HEK293 (cell line): Measurements from ENCODE around the gene TPM2.

Experiments
- CTCF ChIA-PET: fragments of 350-600 bp; formaldehyde crosslinking; extraction: SDS; loops from one replicate; lab custom pipeline; 2021; ENCODE audit warnings: antibody characterized with exemption; lab: Yijun Ruan, JAX
- POLR2A ChIA-PET: fragments of 300-600 bp; formaldehyde crosslinking; extraction: SDS; loops from one replicate; lab custom pipeline; 2020; ENCODE audit warnings: antibody characterized with exemption, inconsistent platforms; lab: Yijun Ruan, JAX
- H3K27ac ChIP-seq: fragments of 200-500 bp; sonication (Bioruptor generic); 2 replicates; pipeline ENCODE4 v1.5.1; 2014; ENCODE audit warnings: low read depth, low read length, control low read depth, inconsistent platforms; ENCODE audit errors: extremely low read depth
- H3K36me3 ChIP-seq, 2 experiments: fragments of 200-500 bp in 1 of 2; sonication (Bioruptor generic) in 1 of 2; 1 replicate in 1 of 2; 2 replicates in 1 of 2; pipeline ENCODE4 v1.5.1; 2014 to 2017; ENCODE audit warnings: inconsistent platforms in 2 of 2, low read length in 2 of 2; ENCODE audit not compliant: control insufficient read depth in 2 of 2, insufficient read depth in 1 of 2
- H3K4me1 ChIP-seq: fragments of 200-500 bp; sonication (Bioruptor generic); 2 replicates; pipeline ENCODE4 v1.5.1; 2014; ENCODE audit warnings: mild to moderate bottlenecking, low read length, inconsistent platforms; ENCODE audit not compliant: control insufficient read depth, insufficient read depth
- H3K4me3 ChIP-seq: 2 replicates; pipeline ENCODE4 v1.5.1; 2011; ENCODE audit warnings: low read depth, mild to moderate bottlenecking, control low read depth, low read length, moderate library complexity
- H3K9me3 ChIP-seq: fragments of 200-500 bp; sonication (Bioruptor generic); 2 replicates; pipeline ENCODE4 v1.5.1; 2014; ENCODE audit warnings: low read depth, low read length, inconsistent platforms; ENCODE audit not compliant: control insufficient read depth, insufficient read depth
- GLIS2 ChIP-seq: fragments of 450-650 bp; formaldehyde crosslinking; IDR thresholded peaks from 2 replicates; pipeline ENCODE4 v1.5.1; 2016; ENCODE audit warnings: missing biosample characterization, missing genetic modification characterization
- KLF8 ChIP-seq: fragments of 450-650 bp; formaldehyde crosslinking; IDR thresholded peaks from 2 replicates; pipeline ENCODE4 v1.5.1; 2016; ENCODE audit warnings: missing biosample characterization, missing genetic modification characterization
- MZF1 ChIP-seq: fragments of 450-650 bp; formaldehyde crosslinking; IDR thresholded peaks from 2 replicates; pipeline ENCODE4 v1.5.1; 2017; ENCODE audit warnings: missing biosample characterization, missing genetic modification characterization, borderline replicate concordance
- PRDM10 ChIP-seq: fragments of 450-650 bp; formaldehyde crosslinking; IDR thresholded peaks from 2 replicates; pipeline ENCODE4 v1.5.1; 2016; ENCODE audit warnings: missing biosample characterization, missing genetic modification characterization
- RBAK ChIP-seq: fragments of 450-650 bp; formaldehyde crosslinking; IDR thresholded peaks from 2 replicates; pipeline ENCODE4 v1.5.1; 2016; ENCODE audit warnings: missing biosample characterization, missing genetic modification characterization
- ZNF133 ChIP-seq: fragments of 450-650 bp; formaldehyde crosslinking; IDR thresholded peaks from 2 replicates; pipeline ENCODE4 v1.5.1; 2016; ENCODE audit warnings: missing biosample characterization, missing genetic modification characterization
- ZNF138 ChIP-seq: fragments of 450-650 bp; formaldehyde crosslinking; IDR thresholded peaks from 2 replicates; pipeline ENCODE4 v1.5.1; 2016; ENCODE audit warnings: missing biosample characterization, missing genetic modification characterization, borderline replicate concordance
- ZNF16 ChIP-seq: fragments of 450-650 bp; formaldehyde crosslinking; IDR thresholded peaks from 2 replicates; pipeline ENCODE4 v1.5.1; 2016; ENCODE audit warnings: low read depth, missing biosample characterization, missing genetic modification characterization
- ZNF239 ChIP-seq: fragments of 450-650 bp; formaldehyde crosslinking; IDR thresholded peaks from 2 replicates; pipeline ENCODE4 v1.5.1; 2016; ENCODE audit warnings: missing biosample characterization, missing genetic modification characterization
- ZNF24 ChIP-seq: fragments of 450-650 bp; formaldehyde crosslinking; IDR thresholded peaks from 2 replicates; pipeline ENCODE4 v1.5.1; 2016; ENCODE audit warnings: missing biosample characterization, missing genetic modification characterization
- ZNF335 ChIP-seq: fragments of 450-650 bp; formaldehyde crosslinking; conservative IDR thresholded peaks from 2 replicates; pipeline ENCODE4 v1.5.1; 2016; ENCODE audit warnings: missing biosample characterization, missing genetic modification characterization
- ZNF426 ChIP-seq: fragments of 450-650 bp; formaldehyde crosslinking; IDR thresholded peaks from 2 replicates; pipeline ENCODE4 v1.5.1; 2017; ENCODE audit warnings: missing biosample characterization, missing genetic modification characterization, mild to moderate bottlenecking, inconsistent platforms, moderate library complexity
- ZNF473 ChIP-seq: fragments of 450-650 bp; formaldehyde crosslinking; IDR thresholded peaks from 2 replicates; pipeline ENCODE4 v1.5.1; 2017; ENCODE audit warnings: missing biosample characterization, missing genetic modification characterization
- ZNF501 ChIP-seq: fragments of 450-650 bp; formaldehyde crosslinking; IDR thresholded peaks from 2 replicates; pipeline ENCODE4 v1.5.1; 2016; ENCODE audit warnings: missing biosample characterization, missing genetic modification characterization
- ZNF510 ChIP-seq: fragments of 450-650 bp; formaldehyde crosslinking; IDR thresholded peaks from 2 replicates; pipeline ENCODE4 v1.5.1; 2018; ENCODE audit warnings: mild to moderate bottlenecking, missing genetic modification characterization, missing biosample characterization; ENCODE audit not compliant: insufficient replicate concordance
- ZNF513 ChIP-seq: fragments of 450-650 bp; IDR thresholded peaks from 2 replicates; pipeline ENCODE4 v1.5.1; 2018; ENCODE audit warnings: missing biosample characterization, missing genetic modification characterization
- ZNF571 ChIP-seq: fragments of 450-650 bp; formaldehyde crosslinking; IDR thresholded peaks from 2 replicates; pipeline ENCODE4 v1.5.0; 2017; ENCODE audit warnings: missing biosample characterization, missing genetic modification characterization
- ZNF704 ChIP-seq: fragments of 450-650 bp; formaldehyde crosslinking; IDR thresholded peaks from 2 replicates; pipeline ENCODE4 v1.5.1; 2016; ENCODE audit warnings: missing biosample characterization, missing genetic modification characterization
- ZNF76 ChIP-seq: fragments of 450-650 bp; formaldehyde crosslinking; IDR thresholded peaks from 2 replicates; pipeline ENCODE4; 2016; ENCODE audit warnings: low read depth, missing biosample characterization, missing genetic modification characterization, borderline replicate concordance
- ZNF785 ChIP-seq: fragments of 450-650 bp; formaldehyde crosslinking; IDR thresholded peaks from 2 replicates; pipeline ENCODE4 v1.5.1; 2016; ENCODE audit warnings: missing biosample characterization, missing genetic modification characterization

The TPM2 gene

GRCh38 chr9:35695943-35696401 lies 6.2 kb upstream of the TPM2 start:
- ChIA-PET POLR2A (interaction anchor here (0.7 to 3.8 kb wide), 10 partner anchors 7 to 38 kb away, joined by 3 to 31 read pairs (median 4); partner anchors contain the start of genes ARHGEF39, CCDC107, CREB3 and RMRP), CTCF (interaction anchor here (0.6 to 9.0 kb wide), 25 partner anchors 8 to 675 kb away, joined by 3 to 157 read pairs (median 9); partner anchors contain the start of genes ARHGEF39, CA9, CCDC107 and CREB3)
- Histone ChIP-seq H3K9me3 (no peaks in the 10 kb centered on the region), H3K36me3 (peaks cover 15 to 54% of the 10 kb centered on the region in 2 experiments; a peak in 2 of 3 replicates), H3K4me3 (no peak overlapping the region), H3K4me1 (no peaks in the 10 kb centered on the region), H3K27ac (no peak overlapping the region)
- TF ChIP-seq ZNF501 (no peak), KLF8 (tag by site-specific recombination) (no peak), ZNF16 (tag by site-specific recombination) (no peak), PRDM10 (tag by site-specific recombination) (no peak), ZNF239 (no peak), ZNF473 (tag by site-specific recombination) (no peak), GLIS2 (tag by site-specific recombination) (no peak), MZF1 (no peak), ZNF24 (tag by site-specific recombination) (no peak), ZNF76 (tag by site-specific recombination) (no peak), ZNF138 (tag by site-specific recombination) (no peak), RBAK (tag by site-specific recombination) (no peak), ZNF510 (tag by site-specific recombination) (no peak), ZNF704 (no peak), ZNF335 (no peak), ZNF513 (tag by site-specific recombination) (no peak), ZNF571 (tag by site-specific recombination) (no peak), ZNF785 (tag by site-specific recombination) (no peak), ZNF133 (tag by site-specific recombination) (no peak), ZNF426 (tag by site-specific recombination) (no peak)
